GM19239 (cell line): Measurements from ENCODE around the gene TNFRSF14.
"Not testable (repeated sequence)": the region's sequence is repeated elsewhere in the genome, so short reads cannot be mapped to it uniquely, and the experiment has no call there.

Source experiments
- DNase-seq: peaks from one replicate; pipeline ENCODE4 v3.0.0; 2011; ENCODE audit warnings: low spot score; ENCODE audit not compliant: insufficient read length
- FAIRE-seq: peaks from 2 replicates; lab custom pipeline; 2011; peaks lifted over from hg19 to GRCh38; lab: Jason Lieb, UNC

The TNFRSF14 gene

DNA sequence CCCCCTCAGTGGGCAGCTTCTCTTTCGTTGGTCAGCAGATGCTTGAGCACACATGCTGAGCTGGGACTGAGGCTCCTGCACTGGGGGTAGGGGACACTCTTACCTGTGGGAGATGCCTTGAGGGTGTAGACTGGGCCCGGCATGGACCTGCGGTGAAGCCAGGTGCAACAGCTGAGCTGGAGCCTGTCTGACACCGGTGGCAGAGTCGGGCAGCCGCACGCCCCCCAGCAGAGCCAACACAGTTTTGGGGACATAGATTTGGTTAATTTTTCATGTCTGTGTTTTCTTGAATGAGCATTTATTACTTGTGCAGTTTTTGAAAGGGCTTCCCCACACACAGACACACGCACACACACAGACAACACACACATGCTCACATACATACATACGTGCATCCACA, 20.2 kb upstream of the TNFRSF14 start:
- DNase-seq (no peak), FAIRE-seq (no peak)

DNA sequence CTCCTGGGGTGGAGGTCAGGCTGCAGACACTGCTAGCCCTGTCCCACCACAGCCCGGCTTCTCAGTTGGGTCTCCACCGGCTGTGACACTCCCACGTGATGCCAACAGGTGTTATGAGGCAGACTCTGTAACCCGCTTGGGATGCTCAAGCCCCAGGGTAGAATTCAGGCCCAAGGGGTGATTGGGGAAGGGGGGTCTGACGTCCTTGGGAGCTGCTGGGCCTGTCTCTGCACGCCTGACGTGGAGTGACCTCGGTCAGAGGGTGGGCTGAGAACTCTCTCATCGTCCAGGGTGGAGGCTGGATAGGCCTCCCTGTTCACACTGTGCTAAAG, 18.4 kb upstream of the TNFRSF14 start:
- FAIRE-seq (no peak), DNase-seq (no peak)

DNA sequence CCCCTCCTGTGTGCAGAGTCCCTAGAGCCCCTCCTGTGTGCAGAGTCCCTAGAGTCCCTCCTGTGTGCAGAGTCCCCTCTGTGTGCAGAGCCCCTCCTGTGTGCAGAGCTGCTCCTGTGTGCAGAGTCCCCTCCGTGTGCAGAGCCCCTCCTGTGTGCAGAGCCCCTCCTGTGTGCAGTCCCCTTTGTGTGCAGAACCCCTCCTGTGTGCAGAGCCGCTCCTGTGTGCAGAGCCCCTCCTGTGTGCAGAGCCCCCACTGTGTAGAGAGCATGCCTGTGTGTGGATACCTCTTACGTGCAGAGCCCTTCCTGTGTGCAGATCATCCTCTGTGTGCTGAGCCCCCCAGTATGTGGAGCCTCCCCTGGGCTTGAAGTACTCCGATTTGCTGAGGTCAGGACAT, 17.8 kb upstream of the TNFRSF14 start:
- FAIRE-seq (no peak), DNase-seq (no peak)

DNA sequence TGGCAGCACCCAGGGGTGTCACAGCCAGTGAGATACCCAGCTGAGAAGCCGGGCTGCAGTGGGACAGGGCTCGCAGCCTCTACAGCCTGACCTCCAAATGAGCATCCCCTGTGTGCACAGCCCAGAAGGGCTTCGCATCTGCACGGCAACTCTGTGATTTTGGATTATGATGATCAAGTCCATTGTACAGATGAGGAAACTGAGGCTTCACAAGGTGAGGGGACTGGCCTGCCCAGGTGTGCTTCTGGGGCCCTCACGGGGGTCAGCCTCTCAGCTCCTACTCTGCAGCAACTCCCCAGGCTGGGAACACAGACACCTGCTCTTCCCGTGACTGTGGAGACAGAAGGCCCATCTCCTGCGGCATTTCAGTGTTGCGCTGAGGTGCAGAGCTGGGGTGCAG, 17.3 kb upstream of the TNFRSF14 start:
- FAIRE-seq (no peak), DNase-seq (no peak)

DNA sequence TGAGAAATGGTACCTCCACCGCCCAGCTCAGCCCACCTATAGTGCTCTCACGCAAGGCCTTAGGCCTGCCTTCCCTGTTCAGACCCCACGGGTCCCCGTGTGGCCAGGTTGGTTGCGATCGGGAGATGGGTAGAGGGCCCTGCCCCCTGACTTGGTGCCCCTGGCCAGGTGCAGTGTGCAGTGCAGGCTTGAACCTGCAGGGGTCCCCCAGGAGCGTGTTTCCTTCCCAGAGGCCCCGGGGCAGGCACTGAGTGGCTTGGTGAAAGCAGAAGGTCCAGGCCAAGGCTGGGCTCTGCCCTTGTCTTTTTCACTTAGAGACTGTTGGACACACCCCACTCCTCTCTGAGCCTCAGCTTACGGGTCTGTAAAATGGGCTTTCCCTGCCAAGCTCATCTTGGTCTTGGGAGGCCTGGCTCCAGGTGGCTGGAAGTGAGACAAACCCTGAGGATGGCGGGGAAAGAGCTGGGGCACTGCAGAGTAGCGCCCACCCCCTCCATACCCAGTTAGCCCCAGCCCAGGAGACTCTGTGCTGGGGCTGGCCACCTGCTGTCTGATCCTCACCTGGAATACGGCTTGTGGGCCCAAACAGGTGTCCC, 16.8 kb upstream of the TNFRSF14 start:
- no peak for FAIRE-seq
- DNase-seq = no peak

DNA sequence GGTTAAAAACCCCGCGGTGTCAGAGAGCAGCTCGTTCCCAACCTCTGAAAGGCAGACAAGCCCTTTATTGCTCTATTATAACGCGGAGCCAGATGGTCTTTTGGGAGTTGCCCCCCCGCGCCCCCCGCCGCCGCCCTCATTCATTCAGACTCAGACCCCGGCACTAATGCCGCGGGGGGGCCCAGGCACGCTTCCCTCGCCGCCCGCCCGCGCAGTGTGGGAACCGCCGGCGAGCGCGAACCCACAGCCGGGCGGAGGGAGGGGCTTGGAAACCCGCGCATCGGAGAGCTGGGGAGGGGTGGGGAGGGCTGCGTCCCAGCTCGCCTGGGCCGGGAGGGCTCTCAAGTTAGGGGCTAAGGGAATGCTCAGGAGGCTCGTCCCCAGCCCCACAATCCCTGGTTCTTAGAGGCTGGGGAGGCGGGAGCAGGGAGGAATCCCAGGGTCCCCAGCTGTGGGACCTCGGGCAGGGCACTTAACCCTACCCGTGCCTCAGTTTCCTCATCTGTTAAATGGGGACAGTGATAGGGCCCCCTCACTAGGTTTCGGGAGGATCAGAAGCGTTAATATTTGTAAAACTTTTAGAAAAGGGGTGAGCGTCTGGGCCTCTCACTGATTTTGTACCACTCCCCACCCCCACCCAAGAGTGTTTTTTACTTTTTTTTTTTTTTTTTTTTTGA, 15.2 kb upstream of the TNFRSF14 start:
- no peak for DNase-seq
- no peak for FAIRE-seq

DNA sequence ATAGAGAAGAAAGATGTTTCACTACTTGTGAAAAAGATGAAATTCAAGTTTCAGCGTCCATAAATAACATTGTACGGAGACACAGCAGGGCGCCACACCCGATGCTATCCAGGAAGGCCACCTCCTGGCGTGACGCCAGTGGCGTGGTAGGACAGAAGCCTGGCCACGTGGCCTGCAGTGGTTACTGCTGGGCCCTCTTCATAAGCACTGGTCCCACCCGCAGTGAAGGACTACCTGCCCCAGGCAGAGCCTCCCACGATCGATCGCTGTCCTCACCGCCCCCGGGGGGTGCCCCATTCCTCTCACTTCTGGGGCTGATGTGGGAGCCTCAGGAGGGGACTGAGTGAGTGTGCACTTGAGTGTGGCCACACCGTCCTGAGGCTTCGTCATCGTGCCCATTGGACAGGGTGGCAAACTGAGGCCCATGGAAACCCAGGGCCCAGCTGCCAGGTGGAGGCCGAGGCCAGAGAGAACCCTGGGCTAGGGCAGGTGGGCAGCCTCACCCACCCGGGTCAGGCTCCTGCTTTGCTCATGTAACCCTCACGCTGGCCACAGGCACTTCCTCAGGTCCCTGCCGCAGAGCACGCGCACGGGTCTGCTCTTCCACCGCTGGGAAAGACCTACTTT, 14.4 kb upstream of the TNFRSF14 start:
- DNase-seq (no peak), FAIRE-seq (no peak)

DNA sequence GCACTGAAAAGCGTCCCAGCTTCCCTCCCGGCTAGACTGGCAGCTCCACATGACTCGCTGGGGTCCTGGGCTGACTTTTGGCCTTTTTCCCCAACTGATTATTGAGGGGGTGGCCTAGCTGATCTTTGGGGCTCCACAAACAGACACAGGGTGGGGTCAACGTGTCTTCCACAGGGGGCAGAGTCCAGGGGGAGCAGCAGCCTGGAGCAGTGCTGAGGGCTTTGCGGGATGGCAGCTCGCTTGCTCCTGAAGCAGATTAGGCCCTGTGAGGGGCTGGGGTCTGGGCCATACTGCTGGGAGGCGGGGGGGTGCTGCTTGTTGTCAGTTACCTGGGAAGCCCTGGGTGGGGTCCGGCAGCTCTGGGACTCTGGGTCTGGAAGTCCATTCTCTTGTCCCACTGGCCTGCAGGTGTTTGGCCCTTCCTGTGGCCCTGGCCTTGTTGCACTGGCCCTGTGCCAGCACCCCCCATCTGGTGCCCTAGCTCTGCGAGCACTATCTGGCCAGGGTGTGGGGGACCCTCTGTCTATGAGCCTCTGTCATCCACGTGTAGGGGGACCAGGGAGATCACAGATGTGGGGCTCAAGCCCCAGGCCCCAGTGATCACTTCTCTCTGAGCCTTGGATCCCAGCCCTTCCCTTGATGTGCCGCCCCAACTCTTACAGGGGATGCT, 13.8 kb upstream of the TNFRSF14 start:
- FAIRE-seq (no peak), DNase-seq (no peak)

DNA sequence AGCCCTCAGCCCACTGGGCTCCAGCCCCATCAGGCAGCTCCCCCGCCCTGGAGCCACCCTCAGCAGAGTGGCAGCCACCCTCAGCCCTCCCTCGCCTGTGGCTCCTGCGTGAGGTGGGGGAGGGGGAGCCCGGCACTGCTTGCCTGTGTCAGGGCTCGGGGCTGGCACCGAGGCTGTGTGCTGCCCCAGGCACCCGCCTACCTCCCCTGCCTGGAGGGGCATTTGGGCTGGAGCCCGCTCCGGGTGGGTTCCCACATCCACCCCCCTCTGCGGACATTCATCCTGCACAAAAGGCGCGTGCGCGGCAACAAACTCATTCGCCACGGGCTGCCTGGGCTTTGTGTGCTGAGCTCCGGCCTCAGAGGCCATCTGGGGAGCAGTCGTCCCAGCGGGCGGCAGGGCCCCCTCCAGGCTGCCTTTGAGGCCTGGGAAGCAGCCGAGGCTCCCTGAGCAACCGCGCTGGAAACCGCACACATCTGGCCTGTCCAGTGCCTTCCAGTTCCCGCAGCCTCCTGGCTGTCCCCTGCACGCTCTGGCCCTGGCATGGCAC, 12.6 kb upstream of the TNFRSF14 start:
- no peak for FAIRE-seq
- no peak for DNase-seq

DNA sequence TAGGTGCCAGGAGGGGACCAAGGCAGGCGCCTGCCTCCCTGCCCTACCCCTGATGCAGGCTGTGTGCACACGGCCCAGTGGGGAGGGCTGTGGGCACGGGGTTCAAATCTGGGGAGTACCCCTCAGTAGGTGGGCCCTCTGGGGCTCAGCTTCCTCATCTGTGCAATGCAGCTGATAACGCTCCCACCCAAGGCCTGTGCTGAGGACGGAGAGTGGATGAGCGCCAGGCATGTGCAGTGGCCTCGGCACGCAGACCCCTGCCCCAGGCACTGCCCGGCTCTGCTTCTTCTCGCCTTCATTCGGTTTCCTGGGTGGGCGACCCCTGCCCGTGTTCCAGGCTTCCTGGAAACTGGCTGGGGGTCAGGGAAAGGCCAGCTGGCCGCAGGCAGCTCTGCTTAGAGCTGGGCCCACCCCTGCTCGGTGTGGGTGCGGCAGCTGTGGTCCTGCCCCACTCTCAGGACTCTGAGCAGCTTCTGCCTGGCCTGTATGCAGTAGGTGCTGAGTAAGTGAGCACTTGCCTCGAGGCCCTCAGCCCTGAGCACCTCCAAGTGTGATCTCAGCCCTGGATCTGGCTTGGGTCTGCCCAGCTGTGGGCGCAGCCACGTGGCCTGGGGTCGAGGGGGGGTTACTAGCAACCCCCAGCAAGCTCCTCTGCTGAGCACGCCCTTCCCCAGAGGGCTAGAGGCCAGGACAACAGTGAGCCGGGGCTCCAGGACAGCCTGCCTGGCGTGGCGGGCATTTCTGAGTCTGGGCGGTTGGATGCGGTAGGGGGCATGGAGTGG, 11.9 kb upstream of the TNFRSF14 start:
- DNase-seq (no peak), FAIRE-seq (no peak)

DNA sequence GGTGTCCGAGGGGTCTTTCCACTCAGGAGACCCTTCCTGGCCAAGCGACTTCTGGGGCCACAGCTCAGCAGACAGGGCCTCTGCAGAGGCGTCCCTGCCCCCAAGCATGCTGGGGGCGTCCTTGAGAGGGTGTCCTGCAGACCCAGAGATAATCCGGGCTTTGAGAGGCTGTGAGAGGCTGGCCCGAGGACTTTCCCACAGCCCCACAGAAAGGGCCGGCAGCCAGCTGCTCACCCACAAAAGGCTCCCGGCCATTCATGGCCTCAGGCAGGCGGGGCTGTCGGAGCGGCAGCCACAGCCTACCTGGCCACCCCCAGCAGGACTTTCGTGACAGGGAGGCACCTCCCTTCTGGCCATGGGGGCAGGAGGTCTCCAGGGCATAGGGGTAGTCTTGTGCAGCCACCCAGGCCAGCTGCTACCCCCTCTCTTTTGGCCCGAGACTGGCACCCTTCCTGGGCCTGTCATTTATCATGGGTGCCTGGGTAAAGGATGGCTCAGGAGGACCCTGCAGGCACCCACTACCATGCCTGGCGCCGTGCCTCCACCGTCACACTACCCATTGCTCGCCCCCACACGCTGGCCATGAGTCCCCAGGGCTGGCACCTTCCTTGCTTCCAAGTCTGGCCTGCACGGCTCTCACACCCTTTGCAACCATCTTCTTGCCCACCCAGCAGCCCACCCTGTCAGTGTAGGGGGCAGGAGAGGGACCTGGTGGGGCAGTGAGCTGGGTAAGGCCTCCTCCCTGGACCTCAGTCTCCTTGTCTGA, 11.1 kb upstream of the TNFRSF14 start:
- no peak for DNase-seq
- FAIRE-seq = no peak

DNA sequence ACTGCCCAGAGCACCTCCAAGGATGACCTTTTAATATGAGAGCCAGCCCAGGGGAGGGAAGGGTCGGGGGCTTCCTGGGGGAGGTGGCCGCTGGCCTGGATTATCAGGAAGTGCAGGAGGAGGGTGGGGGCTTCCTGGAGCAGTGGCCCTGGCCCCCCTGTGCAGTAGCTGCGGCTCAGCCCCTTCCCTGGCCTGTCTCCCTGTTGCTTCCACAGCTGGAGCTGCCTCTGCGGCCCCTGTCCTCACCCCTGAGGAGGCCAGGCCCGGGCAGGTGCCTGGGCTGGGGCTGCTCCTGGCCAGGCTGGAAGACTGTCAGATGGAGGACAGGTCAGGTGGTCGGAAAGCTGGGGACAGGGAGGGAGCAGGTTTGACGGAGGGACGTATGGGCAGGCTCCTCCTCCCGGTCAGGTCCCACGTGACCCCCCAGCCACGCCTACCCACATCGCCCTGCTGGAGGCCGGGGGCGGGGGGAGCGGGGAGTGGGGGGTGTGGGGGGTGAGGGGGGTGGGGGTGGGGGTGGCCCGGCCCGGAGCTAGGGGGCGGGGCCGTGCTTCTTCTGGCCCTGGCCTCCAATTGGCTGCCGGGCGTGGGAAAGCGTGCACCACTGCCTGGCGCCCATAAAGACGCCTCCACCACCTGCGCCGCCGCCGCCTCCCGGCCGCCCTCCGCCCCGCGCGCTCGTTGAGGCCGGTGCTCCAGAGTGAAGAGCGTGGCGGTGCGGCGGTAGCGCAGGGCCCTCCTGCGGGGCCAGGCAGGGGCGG, 10.2 kb upstream of the TNFRSF14 start:
- peak; percentile 91 for FAIRE-seq
- peak; percentile 99 for DNase-seq

DNA sequence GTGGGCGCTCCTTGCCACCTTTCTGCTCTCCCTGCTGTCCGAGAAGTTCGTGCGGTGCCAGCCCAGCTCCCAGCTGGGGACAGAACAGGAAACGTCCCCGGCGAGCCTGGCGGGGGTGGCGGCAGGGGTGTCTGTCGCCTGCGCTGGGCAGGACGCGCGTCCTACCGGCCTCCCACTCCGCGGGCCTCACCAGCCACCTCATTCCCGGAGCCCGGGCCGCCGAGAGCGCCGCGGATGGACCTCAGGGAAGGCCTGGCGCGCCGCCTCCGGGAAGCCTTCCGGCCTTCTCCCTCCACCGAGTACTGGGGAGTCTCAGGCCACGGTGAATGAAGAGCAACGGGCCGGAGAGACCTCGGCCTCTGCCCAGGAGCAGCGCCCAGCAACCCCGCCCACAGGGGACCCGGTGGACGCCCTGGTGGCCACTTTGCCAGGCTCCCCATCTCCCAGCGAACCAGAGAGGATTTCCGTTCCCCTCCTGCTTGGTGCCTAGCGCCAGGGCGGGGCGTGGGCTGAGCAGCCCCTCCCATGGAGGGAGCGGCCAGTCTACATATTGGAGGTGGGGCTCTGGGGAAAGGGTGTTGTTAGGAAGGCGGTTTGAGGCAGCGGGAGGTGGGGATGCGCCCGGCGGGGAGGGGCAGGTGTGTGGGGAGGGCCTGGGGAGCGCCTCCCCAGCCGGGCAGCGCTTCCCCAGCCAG, 9.5 kb upstream of the TNFRSF14 start:
- peak; percentile 81 for DNase-seq

DNA sequence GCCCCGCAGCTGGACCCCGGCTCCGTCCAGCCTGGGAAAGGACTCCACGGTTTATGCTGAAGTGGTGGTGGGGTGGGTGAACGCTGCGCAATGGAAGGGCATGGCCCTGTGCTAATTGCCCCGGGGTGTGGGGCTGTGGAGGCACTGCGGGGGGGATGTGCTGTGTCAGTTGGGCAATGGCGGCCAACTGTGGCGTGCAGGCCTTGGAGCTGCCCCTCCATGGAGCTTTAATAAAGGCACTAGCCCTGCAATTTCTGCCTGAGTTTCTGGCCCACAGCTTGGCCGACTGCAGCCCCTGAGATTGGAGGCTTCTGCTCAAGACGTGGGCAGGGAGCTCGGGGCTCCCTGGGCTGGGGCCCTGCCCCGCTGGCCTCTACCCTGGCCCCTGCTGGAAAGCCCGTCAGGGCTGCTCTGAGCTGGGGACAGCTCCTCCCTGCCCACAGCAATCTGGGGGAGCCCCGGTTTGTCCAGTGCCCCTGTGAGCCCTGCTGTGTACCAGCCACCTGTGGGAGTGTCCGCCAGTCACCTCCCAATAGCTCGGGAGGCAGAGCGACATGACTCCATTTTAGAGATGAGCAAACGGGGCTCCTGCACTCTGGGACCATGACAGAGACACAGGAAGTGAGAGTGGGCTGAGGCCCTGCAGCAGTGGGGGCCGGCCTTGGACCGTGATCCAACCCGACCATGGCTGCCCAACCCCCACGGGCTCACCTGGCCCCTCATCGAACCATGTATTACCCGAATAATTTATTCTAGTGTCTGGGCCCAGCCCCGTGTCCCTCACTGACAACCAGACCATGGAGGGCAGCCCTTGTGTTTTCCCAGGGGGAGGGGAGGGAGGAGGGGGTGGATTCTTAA, 8.7 kb upstream of the TNFRSF14 start:
- DNase-seq (no peak), FAIRE-seq (no peak)

More for the DNA sequence above, 9.5 kb upstream of the TNFRSF14 start:
- FAIRE-seq = peak; percentile 90

DNA sequence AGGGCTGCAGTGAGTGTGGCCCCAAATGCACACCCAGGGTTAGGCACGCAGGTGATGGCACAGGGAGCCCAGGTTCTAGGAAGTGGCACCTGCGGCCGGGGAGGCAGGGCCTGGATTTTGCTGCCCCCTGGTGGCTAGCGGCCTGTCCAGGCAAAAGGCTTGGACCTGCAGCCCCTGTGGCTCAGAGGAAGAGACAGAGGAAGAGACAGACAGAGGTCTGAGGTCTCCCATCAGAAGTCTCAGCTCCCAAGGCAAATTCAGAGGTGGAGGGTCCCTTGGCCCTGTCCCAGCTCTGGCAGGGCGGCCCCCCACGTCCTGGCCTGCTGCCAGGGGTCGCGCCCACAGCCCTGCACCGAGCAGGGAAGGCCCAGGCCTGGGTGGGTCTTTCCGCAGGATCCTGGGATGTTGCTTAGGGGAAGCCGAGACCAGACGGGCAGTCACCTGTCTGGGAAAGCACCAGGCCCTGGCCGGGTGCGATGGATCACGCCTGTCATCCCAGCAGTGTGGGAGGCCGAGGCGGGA, 8.0 kb upstream of the TNFRSF14 start:
- peak; percentile 80 for FAIRE-seq

DNA sequence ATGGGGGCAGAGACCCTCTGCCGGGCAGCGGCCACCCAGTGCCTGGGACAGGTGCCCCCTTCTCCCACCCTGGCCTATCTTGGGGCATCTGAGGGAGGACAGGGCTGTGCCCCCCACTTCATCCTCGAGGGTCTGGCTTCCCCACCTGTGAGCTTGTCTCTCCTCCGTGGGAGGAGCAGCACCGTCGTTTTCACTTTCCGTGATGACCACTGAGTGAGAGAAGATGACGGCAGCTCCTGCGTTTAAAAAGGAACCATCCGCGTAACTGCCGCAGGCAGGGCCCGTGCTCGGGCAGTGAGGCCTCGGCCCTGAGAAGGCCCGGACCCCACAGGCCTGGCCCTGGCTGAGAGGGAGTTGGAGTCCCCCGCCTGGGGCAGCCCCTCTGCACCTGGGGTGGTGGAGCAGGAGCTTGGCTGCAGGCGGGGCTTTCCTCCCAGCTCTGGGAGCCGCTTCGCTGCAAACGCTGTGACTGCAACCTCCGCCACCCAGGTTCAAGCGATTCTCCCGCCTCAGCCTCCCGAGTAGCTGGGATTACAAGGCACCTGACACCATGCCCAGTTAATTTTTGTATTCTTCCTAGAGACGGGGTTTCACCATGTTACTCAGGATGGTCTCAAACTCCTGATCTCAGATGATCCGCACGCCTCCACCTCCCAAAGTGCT, 6.7 kb upstream of the TNFRSF14 start:
- not testable (repeated sequence) for FAIRE-seq, DNase-seq

More for the DNA sequence above, 8.0 kb upstream of the TNFRSF14 start:
- no peak for DNase-seq
